Neural cell (in vitro differentiated cells): Measurements from ENCODE around the gene ELK3. TPM values are rescaled to one million over a fixed set of nuclear protein-coding genes. Genes with fewer than 3 reads are reported as not detected.

Experiments used
- H2AFZ ChIP-seq: fragments of 200-600, 300-800 bp; sonication (generic), shearing (Covaris generic); 2 replicates; pipeline ENCODE4 v1.6.0; 2014; ENCODE audit warnings: low read depth, mild to moderate bottlenecking, antibody characterized with exemption, low read length, moderate library complexity
- H3F3A ChIP-seq: fragments of 200-600 bp; shearing (Covaris generic); 2 replicates; pipeline ENCODE4 v1.6.1; 2016; ENCODE audit warnings: mild to moderate bottlenecking, moderate library complexity, mixed read lengths, antibody characterized with exemption, low read length; ENCODE audit not compliant: insufficient read depth, poor library complexity, severe bottlenecking
- H3K27ac ChIP-seq: fragments of 200-600, 300-800 bp; sonication (generic), shearing (Covaris generic); 2 replicates; pipeline ENCODE4 v1.5.1; 2014; ENCODE audit warnings: mild to moderate bottlenecking, low read length, moderate library complexity
- H3K27me3 ChIP-seq: fragments of 300-800, 200-600 bp; sonication (generic), shearing (Covaris generic); 2 replicates; pipeline ENCODE4 v1.6.0; 2014; ENCODE audit warnings: mild to moderate bottlenecking, low read depth, low read length, moderate library complexity; ENCODE audit not compliant: insufficient read depth
- H3K36me3 ChIP-seq: fragments of 300-800, 200-600 bp; sonication (generic), shearing (Covaris generic); 2 replicates; pipeline ENCODE4 v1.5.1; 2014; ENCODE audit warnings: mild to moderate bottlenecking, antibody characterized with exemption, low read length, moderate library complexity; ENCODE audit not compliant: insufficient read depth
- H3K4me2 ChIP-seq: fragments of 300-800, 200-600 bp; sonication (generic), shearing (Covaris generic); 2 replicates; pipeline ENCODE4 v1.6.0; 2014; ENCODE audit warnings: mild to moderate bottlenecking, low read length
- H3K4me3 ChIP-seq: fragments of 300-800, 200-600 bp; sonication (generic), shearing (Covaris generic); 2 replicates; pipeline ENCODE4 v1.5.1; 2014; ENCODE audit warnings: mild to moderate bottlenecking, low read length, moderate library complexity
- H3K79me2 ChIP-seq: fragments of 200-600 bp; shearing (Covaris generic); replicated peaks from 2 replicates; pipeline ENCODE4 v1.6.0; 2014; ENCODE audit warnings: mild to moderate bottlenecking, low read length, moderate library complexity; ENCODE audit not compliant: insufficient read depth
- H3K9ac ChIP-seq: fragments of 300-800, 200-600 bp; sonication (generic), shearing (Covaris generic); 2 replicates; pipeline ENCODE4 v1.6.1; 2016; ENCODE audit warnings: mild to moderate bottlenecking, low read length, mixed read lengths
- H3K9me2 ChIP-seq: fragments of 200-600 bp; shearing (Covaris generic); 2 replicates; pipeline ENCODE4 v1.6.1; 2016; ENCODE audit warnings: mild to moderate bottlenecking, low read length, mixed read lengths; ENCODE audit not compliant: insufficient read depth
- H3K9me3 ChIP-seq: fragments of 200-600, 300-800 bp; sonication (generic), shearing (Covaris generic); 2 replicates; pipeline ENCODE4 v1.6.1; 2016; ENCODE audit warnings: mild to moderate bottlenecking, mixed run types, low read length, moderate library complexity, mixed read lengths
- H4K20me1 ChIP-seq: fragments of 200-600 bp; shearing (Covaris generic); 2 replicates; pipeline ENCODE4 v1.6.1; 2016; ENCODE audit warnings: mild to moderate bottlenecking, mixed run types; ENCODE audit not compliant: insufficient read depth
- EP300 ChIP-seq: fragments of 450-650 bp; conservative IDR thresholded peaks from 2 replicates; pipeline ENCODE4 v1.6.1; 2014; ENCODE audit warnings: antibody characterized with exemption, mild to moderate bottlenecking, moderate library complexity; ENCODE audit not compliant: poor library complexity, severe bottlenecking
- MXI1 ChIP-seq: fragments of 450-650 bp; conservative IDR thresholded peaks from 2 replicates; pipeline ENCODE4 v1.6.1; 2014; ENCODE audit warnings: antibody characterized with exemption, mild to moderate bottlenecking; ENCODE audit not compliant: poor library complexity, severe bottlenecking
- RAD21 ChIP-seq: fragments of 450-650 bp; conservative IDR thresholded peaks from 2 replicates; pipeline ENCODE4 v1.6.1; 2014; ENCODE audit warnings: antibody characterized with exemption, mild to moderate bottlenecking, moderate library complexity
- REST ChIP-seq: IDR thresholded peaks from 2 replicates; pipeline ENCODE4 v1.6.1; 2012; ENCODE audit warnings: borderline replicate concordance
- SMC3 ChIP-seq: fragments of 450-650 bp; conservative IDR thresholded peaks from 2 replicates; pipeline ENCODE4 v1.6.1; 2014; ENCODE audit warnings: antibody characterized with exemption, mild to moderate bottlenecking, moderate library complexity; ENCODE audit not compliant: poor library complexity
- TAF1 ChIP-seq: IDR thresholded peaks from 2 replicates; pipeline ENCODE4 v1.6.1; 2012; ENCODE audit warnings: low read depth
- polyA plus RNA-seq: library from polyadenylated mRNA; depleted of rRNA; stranded (reverse); fragments of >200 nt; gene quantifications from 2 replicates; pipeline ENCODE4 v1.2.3, GENCODE V29; 2014
- TF ChIP-seq, protein P1 (sequence below): fragments of 450-650 bp; IDR thresholded peaks from 2 replicates; pipeline ENCODE4 v1.5.1; 2014; ENCODE audit warnings: antibody characterized with exemption, mild to moderate bottlenecking, moderate library complexity; ENCODE audit not compliant: poor library complexity, severe bottlenecking

Gene ELK3
- polyA plus RNA-seq, 1 donor from 2014 or later: 0.10 TPM

DNA sequence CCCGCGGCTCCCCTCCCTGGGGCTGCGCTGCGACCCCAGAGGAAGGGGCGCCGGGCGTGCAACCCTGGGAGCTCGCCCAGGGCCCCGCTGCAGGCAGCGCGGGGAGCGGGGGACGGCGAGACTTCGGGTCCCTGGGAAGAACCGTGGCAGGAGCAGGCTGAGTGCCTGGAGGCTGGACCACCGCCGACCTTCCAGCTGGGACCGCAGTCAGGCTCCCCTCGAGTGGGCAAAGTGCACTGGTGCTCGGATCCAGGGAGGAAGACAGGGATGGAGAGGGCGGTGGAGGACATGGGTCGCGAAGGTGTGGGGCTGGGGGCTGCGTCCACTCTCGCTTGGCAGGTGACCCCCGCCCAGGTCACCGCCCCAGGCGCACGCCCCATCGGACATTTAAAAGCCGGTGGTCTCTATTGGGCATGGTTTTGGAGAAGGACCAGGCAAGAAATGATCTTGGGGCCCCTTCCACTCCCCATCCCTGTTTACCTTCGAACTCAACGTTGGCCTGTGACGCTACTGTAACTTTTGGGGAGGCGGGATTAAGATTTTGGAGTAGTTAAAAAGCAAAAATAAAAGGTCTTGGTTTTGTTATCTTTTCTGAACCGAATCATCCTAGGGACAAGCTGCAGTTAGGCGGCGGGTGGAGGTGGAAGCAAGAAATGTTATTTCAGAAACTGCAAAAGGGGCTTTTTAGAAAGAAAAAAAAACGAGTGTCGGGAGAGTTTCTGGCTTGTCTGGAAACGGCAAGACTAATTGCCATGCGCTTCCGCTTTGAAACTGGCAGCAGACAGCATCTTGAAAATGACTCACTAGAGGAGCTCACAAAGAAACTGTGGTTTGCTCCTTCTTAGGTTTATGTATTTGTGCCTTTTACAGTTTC, 1.0 kb downstream of the ELK3 start:
- Histone ChIP-seq H3K9me3 (no peaks in the 10 kb centered on the region), H4K20me1 (no peaks in the 10 kb centered on the region), H2AFZ (no peak overlapping the region), H3K36me3 (no peaks in the 10 kb centered on the region), H3F3A (no peaks in the 10 kb centered on the region), H3K4me3 (peak overlapping the region; percentile 70), H3K4me2 (peak overlapping the region; percentile 38), H3K27ac (no peak overlapping the region), H3K79me2 (no peaks in the 10 kb centered on the region), H3K27me3 (peaks cover 50% of the 10 kb centered on the region), H3K9ac (no peak overlapping the region), H3K9me2 (no peaks in the 10 kb centered on the region)
- no peak for TF ChIP-seq REST

- TF ChIP-seq, protein P1, sequence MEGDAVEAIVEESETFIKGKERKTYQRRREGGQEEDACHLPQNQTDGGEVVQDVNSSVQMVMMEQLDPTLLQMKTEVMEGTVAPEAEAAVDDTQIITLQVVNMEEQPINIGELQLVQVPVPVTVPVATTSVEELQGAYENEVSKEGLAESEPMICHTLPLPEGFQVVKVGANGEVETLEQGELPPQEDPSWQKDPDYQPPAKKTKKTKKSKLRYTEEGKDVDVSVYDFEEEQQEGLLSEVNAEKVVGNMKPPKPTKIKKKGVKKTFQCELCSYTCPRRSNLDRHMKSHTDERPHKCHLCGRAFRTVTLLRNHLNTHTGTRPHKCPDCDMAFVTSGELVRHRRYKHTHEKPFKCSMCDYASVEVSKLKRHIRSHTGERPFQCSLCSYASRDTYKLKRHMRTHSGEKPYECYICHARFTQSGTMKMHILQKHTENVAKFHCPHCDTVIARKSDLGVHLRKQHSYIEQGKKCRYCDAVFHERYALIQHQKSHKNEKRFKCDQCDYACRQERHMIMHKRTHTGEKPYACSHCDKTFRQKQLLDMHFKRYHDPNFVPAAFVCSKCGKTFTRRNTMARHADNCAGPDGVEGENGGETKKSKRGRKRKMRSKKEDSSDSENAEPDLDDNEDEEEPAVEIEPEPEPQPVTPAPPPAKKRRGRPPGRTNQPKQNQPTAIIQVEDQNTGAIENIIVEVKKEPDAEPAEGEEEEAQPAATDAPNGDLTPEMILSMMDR: no peak
- TF ChIP-seq TAF1: no peak
- TF ChIP-seq MXI1: no peak
- no peak for TF ChIP-seq EP300
- TF ChIP-seq REST: no peak
- TF ChIP-seq SMC3: no peak
- TF ChIP-seq RAD21: no peak
- Histone ChIP-seq H4K20me1 (no peaks in the 10 kb centered on the region), H3K4me2 (no peak overlapping the region), H3K27me3 (peaks cover 50% of the 10 kb centered on the region), H3K9me2 (no peaks in the 10 kb centered on the region), H3F3A (no peaks in the 10 kb centered on the region), H3K9me3 (no peaks in the 10 kb centered on the region), H3K9ac (no peak overlapping the region), H3K79me2 (no peaks in the 10 kb centered on the region), H2AFZ (no peak overlapping the region), H3K27ac (no peak overlapping the region), H3K36me3 (no peaks in the 10 kb centered on the region), H3K4me3 (peak overlapping the region; percentile 70)
Measured at GRCh38 chr12:96195845-96196451, 1.8 kb downstream of the ELK3 start.
